ENCODE data around the gene ARSI. TPM values are rescaled to one million over a fixed set of nuclear protein-coding genes. Genes with fewer than 3 reads are reported as not detected.

ARSI gene
- total and polyA plus RNA-seq, 4 donors = 0.23 to 0.51 (median 0.33) TPM; not detected in 1

DNA sequence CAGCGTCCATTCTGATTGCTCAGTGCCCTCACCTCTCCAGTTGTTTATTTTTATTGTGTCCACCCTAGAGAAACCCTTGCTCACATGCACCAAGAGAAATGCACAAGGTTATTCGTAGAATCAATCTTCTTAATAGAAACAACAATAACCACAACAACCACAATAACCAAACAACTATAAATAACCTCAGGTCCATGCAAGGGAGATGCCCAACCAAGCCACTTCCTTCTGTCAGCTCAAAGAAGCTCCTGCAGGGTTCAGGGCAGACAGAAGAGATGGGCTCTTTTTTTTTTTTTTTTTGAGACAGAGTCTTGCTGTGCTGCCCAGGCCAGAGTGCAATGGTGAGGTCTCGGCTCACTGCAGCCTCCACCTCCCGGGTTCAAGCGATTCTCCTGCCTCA is 39.9 kb upstream of the ARSI start:
- H3K36me3 ChIP-seq (ENCODE audit: control insufficient read depth in 4 of 4, insufficient read depth in 3 of 4, low read depth in 1 of 4, low read length in 3 of 4) = no peaks in the 10 kb centered on the region
- no peak for DNase-seq (ENCODE audit: low spot score)
- H3K9ac ChIP-seq (ENCODE audit: low read depth in 1 of 2, low read length in 2 of 2) = no peak overlapping the region
- no peak overlapping the region for H3K4me3 ChIP-seq (ENCODE audit: low read depth in 1 of 3, low read length in 3 of 3)
- WGBS = 91% methylated on average over 5 of the region's 5 CpGs
- TF ChIP-seq HNF4G (IDR thresholded peaks at IDR 0.05) (no peak), FOXA1 (IDR thresholded peaks at IDR 0.05) (no peak), GABPA (IDR thresholded peaks at IDR 0.05 in 1 of 2, conservative IDR thresholded peaks at IDR 0.05 in 1 of 2) (no peak), YY1 (IDR thresholded peaks at IDR 0.05) (no peak), TAF1 (conservative IDR thresholded peaks at IDR 0.05) (no peak), SP1 (IDR thresholded peaks at IDR 0.05) (no peak), HNF4A (conservative IDR thresholded peaks at IDR 0.05) (no peak), RAD21 (IDR thresholded peaks at IDR 0.05) (no peak), JUND (IDR thresholded peaks at IDR 0.05) (no peak)
- TF ChIP-seq, protein P1, sequence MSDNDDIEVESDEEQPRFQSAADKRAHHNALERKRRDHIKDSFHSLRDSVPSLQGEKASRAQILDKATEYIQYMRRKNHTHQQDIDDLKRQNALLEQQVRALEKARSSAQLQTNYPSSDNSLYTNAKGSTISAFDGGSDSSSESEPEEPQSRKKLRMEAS (IDR thresholded peaks at IDR 0.05) = no peak
- TF ChIP-seq, protein P2, sequence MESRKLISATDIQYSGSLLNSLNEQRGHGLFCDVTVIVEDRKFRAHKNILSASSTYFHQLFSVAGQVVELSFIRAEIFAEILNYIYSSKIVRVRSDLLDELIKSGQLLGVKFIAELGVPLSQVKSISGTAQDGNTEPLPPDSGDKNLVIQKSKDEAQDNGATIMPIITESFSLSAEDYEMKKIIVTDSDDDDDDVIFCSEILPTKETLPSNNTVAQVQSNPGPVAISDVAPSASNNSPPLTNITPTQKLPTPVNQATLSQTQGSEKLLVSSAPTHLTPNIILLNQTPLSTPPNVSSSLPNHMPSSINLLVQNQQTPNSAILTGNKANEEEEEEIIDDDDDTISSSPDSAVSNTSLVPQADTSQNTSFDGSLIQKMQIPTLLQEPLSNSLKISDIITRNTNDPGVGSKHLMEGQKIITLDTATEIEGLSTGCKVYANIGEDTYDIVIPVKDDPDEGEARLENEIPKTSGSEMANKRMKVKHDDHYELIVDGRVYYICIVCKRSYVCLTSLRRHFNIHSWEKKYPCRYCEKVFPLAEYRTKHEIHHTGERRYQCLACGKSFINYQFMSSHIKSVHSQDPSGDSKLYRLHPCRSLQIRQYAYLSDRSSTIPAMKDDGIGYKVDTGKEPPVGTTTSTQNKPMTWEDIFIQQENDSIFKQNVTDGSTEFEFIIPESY (IDR thresholded peaks at IDR 0.05) = no peak
- H3K27me3 ChIP-seq (ENCODE audit: control insufficient read depth in 4 of 4, insufficient read depth in 4 of 4, low read length in 3 of 4) = no peaks in the 10 kb centered on the region
- H3K9me3 ChIP-seq (ENCODE audit: control insufficient read depth in 4 of 4, low read length in 3 of 4) = no peaks in the 10 kb centered on the region
- H3K27ac ChIP-seq (ENCODE audit: low read depth in 1 of 2, low read length in 2 of 2) = no peak overlapping the region
- no peaks in the 10 kb centered on the region for H3K4me1 ChIP-seq (ENCODE audit: control insufficient read depth in 4 of 4, insufficient read depth in 4 of 4, low read length in 3 of 4)

DNA sequence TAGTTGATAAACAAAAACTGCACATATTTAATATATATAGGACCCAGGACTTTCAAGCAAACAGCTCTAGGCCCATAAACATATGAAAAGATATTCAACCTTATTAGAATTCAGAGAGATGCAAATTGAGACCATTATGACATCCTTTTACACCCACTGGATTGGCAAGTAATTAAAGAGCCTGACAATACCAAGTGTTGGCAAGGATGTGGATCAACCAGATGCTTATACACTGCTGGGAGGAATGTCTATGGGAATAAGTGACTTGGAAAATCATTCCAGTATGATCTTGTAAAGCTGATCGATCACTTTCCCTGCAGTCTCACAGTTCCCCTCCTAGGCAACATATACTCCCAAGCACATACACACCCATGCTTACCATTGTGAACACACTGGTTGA is 39.3 kb upstream of the ARSI start:
- no peak for TF ChIP-seq HNF4G (IDR thresholded peaks at IDR 0.05)
- DNase-seq (ENCODE audit: low spot score) = no peak
- Histone ChIP-seq H3K9ac (ENCODE audit: low read depth in 1 of 2, low read length in 2 of 2) (no peak overlapping the region), H3K27me3 (ENCODE audit: control insufficient read depth in 4 of 4, insufficient read depth in 4 of 4, low read length in 3 of 4) (no peaks in the 10 kb centered on the region), H3K9me3 (ENCODE audit: control insufficient read depth in 4 of 4, low read length in 3 of 4) (no peaks in the 10 kb centered on the region), H3K4me1 (ENCODE audit: control insufficient read depth in 4 of 4, insufficient read depth in 4 of 4, low read length in 3 of 4) (no peaks in the 10 kb centered on the region), H3K4me3 (ENCODE audit: low read depth in 1 of 3, low read length in 3 of 3) (no peak overlapping the region), H3K36me3 (ENCODE audit: control insufficient read depth in 4 of 4, insufficient read depth in 3 of 4, low read depth in 1 of 4, low read length in 3 of 4) (no peaks in the 10 kb centered on the region), H3K27ac (ENCODE audit: low read depth in 1 of 2, low read length in 2 of 2) (no peak overlapping the region)
- WGBS = 95% methylated on average over 1 of the region's 1 CpG

DNA sequence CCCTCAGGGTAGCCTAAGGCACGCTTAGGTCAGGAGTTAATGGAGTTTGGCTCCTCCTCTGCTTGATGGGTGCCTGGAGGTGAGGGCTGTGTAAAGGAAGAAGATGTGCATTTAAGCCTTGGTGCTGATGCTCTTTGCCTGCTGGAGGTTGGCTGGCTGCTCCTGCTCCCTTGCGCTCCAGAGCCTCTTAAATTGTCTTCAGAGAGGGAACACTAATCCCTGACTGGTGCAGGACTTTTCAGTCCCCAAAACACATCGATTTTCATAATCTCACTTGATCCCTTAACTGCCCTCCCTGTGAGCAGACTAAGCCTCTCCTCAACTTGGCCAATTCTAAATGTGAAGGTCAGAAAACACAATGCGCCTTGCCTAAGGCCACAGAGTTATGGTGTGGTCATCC is 38.6 kb upstream of the ARSI start:
- Histone ChIP-seq H3K4me3 (ENCODE audit: low read depth in 1 of 3, low read length in 3 of 3) (no peak overlapping the region), H3K9me3 (ENCODE audit: control insufficient read depth in 4 of 4, low read length in 3 of 4) (no peaks in the 10 kb centered on the region), H3K4me1 (ENCODE audit: control insufficient read depth in 4 of 4, insufficient read depth in 4 of 4, low read length in 3 of 4) (no peaks in the 10 kb centered on the region), H3K27ac (ENCODE audit: low read depth in 1 of 2, low read length in 2 of 2) (no peak overlapping the region), H3K36me3 (ENCODE audit: control insufficient read depth in 4 of 4, insufficient read depth in 3 of 4, low read depth in 1 of 4, low read length in 3 of 4) (no peaks in the 10 kb centered on the region), H3K9ac (ENCODE audit: low read depth in 1 of 2, low read length in 2 of 2) (no peak overlapping the region), H3K27me3 (ENCODE audit: control insufficient read depth in 4 of 4, insufficient read depth in 4 of 4, low read length in 3 of 4) (no peaks in the 10 kb centered on the region)
- TF ChIP-seq FOXA1 (IDR thresholded peaks at IDR 0.05) = no peak
- TF ChIP-seq, protein P3, sequence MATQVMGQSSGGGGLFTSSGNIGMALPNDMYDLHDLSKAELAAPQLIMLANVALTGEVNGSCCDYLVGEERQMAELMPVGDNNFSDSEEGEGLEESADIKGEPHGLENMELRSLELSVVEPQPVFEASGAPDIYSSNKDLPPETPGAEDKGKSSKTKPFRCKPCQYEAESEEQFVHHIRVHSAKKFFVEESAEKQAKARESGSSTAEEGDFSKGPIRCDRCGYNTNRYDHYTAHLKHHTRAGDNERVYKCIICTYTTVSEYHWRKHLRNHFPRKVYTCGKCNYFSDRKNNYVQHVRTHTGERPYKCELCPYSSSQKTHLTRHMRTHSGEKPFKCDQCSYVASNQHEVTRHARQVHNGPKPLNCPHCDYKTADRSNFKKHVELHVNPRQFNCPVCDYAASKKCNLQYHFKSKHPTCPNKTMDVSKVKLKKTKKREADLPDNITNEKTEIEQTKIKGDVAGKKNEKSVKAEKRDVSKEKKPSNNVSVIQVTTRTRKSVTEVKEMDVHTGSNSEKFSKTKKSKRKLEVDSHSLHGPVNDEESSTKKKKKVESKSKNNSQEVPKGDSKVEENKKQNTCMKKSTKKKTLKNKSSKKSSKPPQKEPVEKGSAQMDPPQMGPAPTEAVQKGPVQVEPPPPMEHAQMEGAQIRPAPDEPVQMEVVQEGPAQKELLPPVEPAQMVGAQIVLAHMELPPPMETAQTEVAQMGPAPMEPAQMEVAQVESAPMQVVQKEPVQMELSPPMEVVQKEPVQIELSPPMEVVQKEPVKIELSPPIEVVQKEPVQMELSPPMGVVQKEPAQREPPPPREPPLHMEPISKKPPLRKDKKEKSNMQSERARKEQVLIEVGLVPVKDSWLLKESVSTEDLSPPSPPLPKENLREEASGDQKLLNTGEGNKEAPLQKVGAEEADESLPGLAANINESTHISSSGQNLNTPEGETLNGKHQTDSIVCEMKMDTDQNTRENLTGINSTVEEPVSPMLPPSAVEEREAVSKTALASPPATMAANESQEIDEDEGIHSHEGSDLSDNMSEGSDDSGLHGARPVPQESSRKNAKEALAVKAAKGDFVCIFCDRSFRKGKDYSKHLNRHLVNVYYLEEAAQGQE (IDR thresholded peaks at IDR 0.05) = no peak
- no peak for TF ChIP-seq RXRA (IDR thresholded peaks at IDR 0.05)
- TF ChIP-seq, protein P4, sequence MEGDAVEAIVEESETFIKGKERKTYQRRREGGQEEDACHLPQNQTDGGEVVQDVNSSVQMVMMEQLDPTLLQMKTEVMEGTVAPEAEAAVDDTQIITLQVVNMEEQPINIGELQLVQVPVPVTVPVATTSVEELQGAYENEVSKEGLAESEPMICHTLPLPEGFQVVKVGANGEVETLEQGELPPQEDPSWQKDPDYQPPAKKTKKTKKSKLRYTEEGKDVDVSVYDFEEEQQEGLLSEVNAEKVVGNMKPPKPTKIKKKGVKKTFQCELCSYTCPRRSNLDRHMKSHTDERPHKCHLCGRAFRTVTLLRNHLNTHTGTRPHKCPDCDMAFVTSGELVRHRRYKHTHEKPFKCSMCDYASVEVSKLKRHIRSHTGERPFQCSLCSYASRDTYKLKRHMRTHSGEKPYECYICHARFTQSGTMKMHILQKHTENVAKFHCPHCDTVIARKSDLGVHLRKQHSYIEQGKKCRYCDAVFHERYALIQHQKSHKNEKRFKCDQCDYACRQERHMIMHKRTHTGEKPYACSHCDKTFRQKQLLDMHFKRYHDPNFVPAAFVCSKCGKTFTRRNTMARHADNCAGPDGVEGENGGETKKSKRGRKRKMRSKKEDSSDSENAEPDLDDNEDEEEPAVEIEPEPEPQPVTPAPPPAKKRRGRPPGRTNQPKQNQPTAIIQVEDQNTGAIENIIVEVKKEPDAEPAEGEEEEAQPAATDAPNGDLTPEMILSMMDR (IDR thresholded peaks at IDR 0.05; ENCODE audit: low read depth, low read length, missing input control) = no peak
- TF ChIP-seq, protein P5, sequence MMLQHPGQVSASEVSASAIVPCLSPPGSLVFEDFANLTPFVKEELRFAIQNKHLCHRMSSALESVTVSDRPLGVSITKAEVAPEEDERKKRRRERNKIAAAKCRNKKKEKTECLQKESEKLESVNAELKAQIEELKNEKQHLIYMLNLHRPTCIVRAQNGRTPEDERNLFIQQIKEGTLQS (IDR thresholded peaks at IDR 0.05) = no peak
- TF ChIP-seq TAF1 (conservative IDR thresholded peaks at IDR 0.05) = no peak
- TF ChIP-seq, protein P2 (IDR thresholded peaks at IDR 0.05) = no peak
- WGBS = 84% methylated on average over 4 of the region's 4 CpGs
- DNase-seq (ENCODE audit: low spot score) = no peak

Measured in liver (tissue), 9 donors.